HG03097 (cell line): ENCODE measurements around the gene VEZF1.
A peak's percentile ranks its signal among the peaks of the same experiment; 100 is the strongest.

Source experiments
- ATAC-seq: cut with Tn5 transposase; IDR thresholded peaks from one replicate; pipeline ENCODE4 v1.9.1; 2021; ENCODE audit not compliant: unreplicated experiment, low FRiP score

VEZF1 gene

GRCh38 chr17:57987581-57988300 is at the start of gene VEZF1:
Gene VEZF1 (minus strand): TSS chr17:57988254. CDS start chr17:57988111, 143 bp downstream.
- peak; percentile 51 for ATAC-seq

GRCh38 chr17:58032691-58033415 is 44.8 kb upstream of the VEZF1 start:
- no peak for ATAC-seq

- ATAC-seq: no peak
These were observed 40.5 kb upstream of the VEZF1 start for GRCh38 chr17:58028578-58028977.

GRCh38 chr17:58020401-58020800 is 32.3 kb upstream of the VEZF1 start:
- ATAC-seq: no peak

GRCh38 chr17:58019521-58019920 is 31.5 kb upstream of the VEZF1 start:
- no peak for ATAC-seq

- ATAC-seq: no peak
These were observed 31.0 kb upstream of the VEZF1 start for GRCh38 chr17:58019039-58019438.

- ATAC-seq: no peak
These were observed 22.2 kb upstream of the VEZF1 start for GRCh38 chr17:58010067-58010799.

- ATAC-seq: peak; percentile 34
These were observed 20.0 kb upstream of the VEZF1 start for GRCh38 chr17:58007781-58008706.

- peak; percentile 91 for ATAC-seq
These were observed 19.1 kb upstream of the VEZF1 start, which contains the start of gene SRSF1 for GRCh38 chr17:58006924-58007780. Gene SRSF1 (minus strand): TSS chr17:58007246. CDS start chr17:58007137, 109 bp downstream.

GRCh38 chr17:58006560-58006923 is 18.5 kb upstream of the VEZF1 start:
- ATAC-seq: no peak

GRCh38 chr17:58005728-58006559 is 17.9 kb upstream of the VEZF1 start:
- ATAC-seq: no peak

GRCh38 chr17:58005031-58005727 is 17.1 kb upstream of the VEZF1 start:
- ATAC-seq: no peak

- no peak for ATAC-seq
These were observed 16.0 kb upstream of the VEZF1 start for GRCh38 chr17:58004060-58004459.

- ATAC-seq: no peak
These were observed 14.9 kb upstream of the VEZF1 start for GRCh38 chr17:58002973-58003372.

GRCh38 chr17:58002154-58002948 is 14.3 kb upstream of the VEZF1 start:
- no peak for ATAC-seq

GRCh38 chr17:58001461-58002124 is 13.5 kb upstream of the VEZF1 start:
- ATAC-seq: no peak
